ENCODE data around the gene MYH14. TPM values are rescaled to one million over a fixed set of nuclear protein-coding genes. Genes with fewer than 3 reads are reported as not detected.

Gene MYH14
- polyA plus RNA-seq, 1 donor from 2014 or later = not detected

DNA sequence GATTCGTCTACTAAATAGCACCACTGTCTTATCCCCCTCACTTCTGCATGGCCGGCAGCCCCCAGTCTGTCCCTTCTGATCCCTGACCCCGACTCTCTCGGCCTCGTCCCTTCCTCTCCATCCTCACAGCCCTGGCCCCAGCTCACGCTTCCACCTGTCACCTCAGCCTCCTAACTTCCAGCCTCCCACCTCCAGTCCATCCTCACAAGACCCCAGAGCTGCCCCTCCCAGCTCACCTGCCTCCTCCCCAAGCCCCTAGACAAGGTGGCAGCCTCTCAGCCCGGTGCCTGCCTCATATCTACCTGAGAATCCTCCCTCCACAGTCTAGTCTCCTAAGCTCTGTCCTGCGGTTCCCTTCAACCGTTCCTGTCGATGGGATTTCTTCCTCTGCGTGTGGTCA is 115.7 kb downstream of the MYH14 start:
- no peak overlapping the region for H3K4me3 ChIP-seq (ENCODE audit: low read length)
- H3K9me3 ChIP-seq (ENCODE audit: low read length) = no peaks in the 10 kb centered on the region
- H3K27ac ChIP-seq (ENCODE audit: low read length) = no peak overlapping the region
- no peaks in the 10 kb centered on the region for H3K9me2 ChIP-seq (ENCODE audit: insufficient read depth, low read length)
- no peaks in the 10 kb centered on the region for H3K36me3 ChIP-seq (ENCODE audit: insufficient read depth, low read length)
- H3K27me3 ChIP-seq (ENCODE audit: insufficient read depth, low read depth, low read length) = peaks cover 11% of the 10 kb centered on the region
- no peaks in the 10 kb centered on the region for H4K20me1 ChIP-seq (ENCODE audit: insufficient read depth)
- H3F3A ChIP-seq (ENCODE audit: insufficient read depth, low read length, poor library complexity, severe bottlenecking) = no peaks in the 10 kb centered on the region
- no peaks in the 10 kb centered on the region for H3K79me2 ChIP-seq (replicated peaks; ENCODE audit: insufficient read depth, low read length)
- no peak overlapping the region for H3K9ac ChIP-seq (ENCODE audit: low read length)
- no peak overlapping the region for H3K4me2 ChIP-seq (ENCODE audit: low read length)
- TF ChIP-seq SMC3 (conservative IDR thresholded peaks at IDR 0.05; ENCODE audit: poor library complexity) (no peak), POLR2AphosphoS5 (IDR thresholded peaks at IDR 0.05) (no peak)
- no peak overlapping the region for H2AFZ ChIP-seq (ENCODE audit: low read depth, low read length)

DNA sequence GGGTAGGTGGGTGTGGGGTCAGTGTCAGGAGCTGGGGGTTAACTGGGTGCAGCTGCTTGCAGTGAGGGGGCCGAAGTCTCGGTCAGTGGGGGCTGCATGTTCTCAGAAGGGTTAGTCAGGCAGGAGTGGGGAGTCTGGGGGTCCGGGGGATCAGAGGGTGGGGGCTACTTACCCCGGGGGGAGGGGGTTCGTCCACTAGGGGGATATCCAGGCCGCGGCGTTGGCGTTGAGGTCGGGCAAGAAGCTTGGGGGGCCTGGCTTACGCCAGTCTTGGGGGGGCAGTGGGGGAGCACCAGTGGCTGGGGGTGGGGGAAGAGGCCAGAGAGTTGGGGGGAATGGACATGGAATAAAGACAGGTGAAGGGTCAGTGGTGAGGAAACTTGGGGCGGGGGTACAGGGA is 116.6 kb downstream of the MYH14 start:
- H3K36me3 ChIP-seq (ENCODE audit: insufficient read depth, low read length) = no peaks in the 10 kb centered on the region
- H3K27ac ChIP-seq (ENCODE audit: low read length) = no peak overlapping the region
- no peak for TF ChIP-seq SMC3 (conservative IDR thresholded peaks at IDR 0.05; ENCODE audit: poor library complexity)
- TF ChIP-seq EZH2 (IDR thresholded peaks at IDR 0.05; ENCODE audit: borderline replicate concordance, insufficient read depth, low read length, poor library complexity, severe bottlenecking) = no peak
- no peak for TF ChIP-seq RAD21 (conservative IDR thresholded peaks at IDR 0.05)
- no peak for TF ChIP-seq EP300 (conservative IDR thresholded peaks at IDR 0.05; ENCODE audit: poor library complexity, severe bottlenecking)
- TF ChIP-seq MXI1 (conservative IDR thresholded peaks at IDR 0.05; ENCODE audit: poor library complexity, severe bottlenecking) = no peak
- no peak for TF ChIP-seq TAF1 (IDR thresholded peaks at IDR 0.05; ENCODE audit: low read depth)
- no peak for TF ChIP-seq POLR2AphosphoS5 (IDR thresholded peaks at IDR 0.05)
- TF ChIP-seq, protein P1, sequence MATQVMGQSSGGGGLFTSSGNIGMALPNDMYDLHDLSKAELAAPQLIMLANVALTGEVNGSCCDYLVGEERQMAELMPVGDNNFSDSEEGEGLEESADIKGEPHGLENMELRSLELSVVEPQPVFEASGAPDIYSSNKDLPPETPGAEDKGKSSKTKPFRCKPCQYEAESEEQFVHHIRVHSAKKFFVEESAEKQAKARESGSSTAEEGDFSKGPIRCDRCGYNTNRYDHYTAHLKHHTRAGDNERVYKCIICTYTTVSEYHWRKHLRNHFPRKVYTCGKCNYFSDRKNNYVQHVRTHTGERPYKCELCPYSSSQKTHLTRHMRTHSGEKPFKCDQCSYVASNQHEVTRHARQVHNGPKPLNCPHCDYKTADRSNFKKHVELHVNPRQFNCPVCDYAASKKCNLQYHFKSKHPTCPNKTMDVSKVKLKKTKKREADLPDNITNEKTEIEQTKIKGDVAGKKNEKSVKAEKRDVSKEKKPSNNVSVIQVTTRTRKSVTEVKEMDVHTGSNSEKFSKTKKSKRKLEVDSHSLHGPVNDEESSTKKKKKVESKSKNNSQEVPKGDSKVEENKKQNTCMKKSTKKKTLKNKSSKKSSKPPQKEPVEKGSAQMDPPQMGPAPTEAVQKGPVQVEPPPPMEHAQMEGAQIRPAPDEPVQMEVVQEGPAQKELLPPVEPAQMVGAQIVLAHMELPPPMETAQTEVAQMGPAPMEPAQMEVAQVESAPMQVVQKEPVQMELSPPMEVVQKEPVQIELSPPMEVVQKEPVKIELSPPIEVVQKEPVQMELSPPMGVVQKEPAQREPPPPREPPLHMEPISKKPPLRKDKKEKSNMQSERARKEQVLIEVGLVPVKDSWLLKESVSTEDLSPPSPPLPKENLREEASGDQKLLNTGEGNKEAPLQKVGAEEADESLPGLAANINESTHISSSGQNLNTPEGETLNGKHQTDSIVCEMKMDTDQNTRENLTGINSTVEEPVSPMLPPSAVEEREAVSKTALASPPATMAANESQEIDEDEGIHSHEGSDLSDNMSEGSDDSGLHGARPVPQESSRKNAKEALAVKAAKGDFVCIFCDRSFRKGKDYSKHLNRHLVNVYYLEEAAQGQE (IDR thresholded peaks at IDR 0.05; ENCODE audit: borderline replicate concordance) = no peak
- TF ChIP-seq, protein P2, sequence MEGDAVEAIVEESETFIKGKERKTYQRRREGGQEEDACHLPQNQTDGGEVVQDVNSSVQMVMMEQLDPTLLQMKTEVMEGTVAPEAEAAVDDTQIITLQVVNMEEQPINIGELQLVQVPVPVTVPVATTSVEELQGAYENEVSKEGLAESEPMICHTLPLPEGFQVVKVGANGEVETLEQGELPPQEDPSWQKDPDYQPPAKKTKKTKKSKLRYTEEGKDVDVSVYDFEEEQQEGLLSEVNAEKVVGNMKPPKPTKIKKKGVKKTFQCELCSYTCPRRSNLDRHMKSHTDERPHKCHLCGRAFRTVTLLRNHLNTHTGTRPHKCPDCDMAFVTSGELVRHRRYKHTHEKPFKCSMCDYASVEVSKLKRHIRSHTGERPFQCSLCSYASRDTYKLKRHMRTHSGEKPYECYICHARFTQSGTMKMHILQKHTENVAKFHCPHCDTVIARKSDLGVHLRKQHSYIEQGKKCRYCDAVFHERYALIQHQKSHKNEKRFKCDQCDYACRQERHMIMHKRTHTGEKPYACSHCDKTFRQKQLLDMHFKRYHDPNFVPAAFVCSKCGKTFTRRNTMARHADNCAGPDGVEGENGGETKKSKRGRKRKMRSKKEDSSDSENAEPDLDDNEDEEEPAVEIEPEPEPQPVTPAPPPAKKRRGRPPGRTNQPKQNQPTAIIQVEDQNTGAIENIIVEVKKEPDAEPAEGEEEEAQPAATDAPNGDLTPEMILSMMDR (IDR thresholded peaks at IDR 0.05; ENCODE audit: poor library complexity, severe bottlenecking) = no peak
- no peaks in the 10 kb centered on the region for H3K9me2 ChIP-seq (ENCODE audit: insufficient read depth, low read length)
- H3K9ac ChIP-seq (ENCODE audit: low read length) = no peak overlapping the region
- H3K9me3 ChIP-seq (ENCODE audit: low read length) = no peaks in the 10 kb centered on the region
- no peak overlapping the region for H3K4me3 ChIP-seq (ENCODE audit: low read length)
- H3K79me2 ChIP-seq (replicated peaks; ENCODE audit: insufficient read depth, low read length) = no peaks in the 10 kb centered on the region
- H3F3A ChIP-seq (ENCODE audit: insufficient read depth, low read length, poor library complexity, severe bottlenecking) = no peaks in the 10 kb centered on the region
- H4K20me1 ChIP-seq (ENCODE audit: insufficient read depth) = no peaks in the 10 kb centered on the region
- no peak overlapping the region for H2AFZ ChIP-seq (ENCODE audit: low read depth, low read length)
- H3K4me2 ChIP-seq (ENCODE audit: low read length) = no peak overlapping the region
- peaks cover 2% of the 10 kb centered on the region for H3K27me3 ChIP-seq (ENCODE audit: insufficient read depth, low read depth, low read length)

DNA sequence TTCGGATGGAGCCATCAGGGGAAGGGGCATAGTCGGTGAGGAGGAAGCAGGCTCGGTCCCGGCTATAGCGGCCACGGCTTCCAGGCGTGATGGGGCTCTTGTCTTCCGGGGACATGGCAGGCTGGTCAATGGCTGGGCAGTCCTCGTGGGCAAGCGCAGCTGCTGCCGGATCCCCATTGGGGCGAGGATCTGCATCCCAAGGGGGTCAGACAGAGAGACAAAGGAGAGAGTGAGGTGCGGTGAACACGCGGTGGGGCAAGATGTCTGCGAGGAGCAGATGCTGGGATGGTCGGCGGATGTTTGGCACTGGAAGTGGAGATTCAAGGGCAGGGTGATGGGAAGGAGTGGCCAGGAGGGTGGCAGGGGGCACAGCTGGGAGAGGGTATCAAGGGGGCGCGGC is 117.2 kb downstream of the MYH14 start:
- no peaks in the 10 kb centered on the region for H3K79me2 ChIP-seq (replicated peaks; ENCODE audit: insufficient read depth, low read length)
- H3K4me3 ChIP-seq (ENCODE audit: low read length) = no peak overlapping the region
- no peak overlapping the region for H2AFZ ChIP-seq (ENCODE audit: low read depth, low read length)
- H3K36me3 ChIP-seq (ENCODE audit: insufficient read depth, low read length) = no peaks in the 10 kb centered on the region
- H3K9me2 ChIP-seq (ENCODE audit: insufficient read depth, low read length) = no peaks in the 10 kb centered on the region
- no peak overlapping the region for H3K9ac ChIP-seq (ENCODE audit: low read length)
- no peak for TF ChIP-seq MXI1 (conservative IDR thresholded peaks at IDR 0.05; ENCODE audit: poor library complexity, severe bottlenecking)
- TF ChIP-seq, protein P1 (IDR thresholded peaks at IDR 0.05; ENCODE audit: borderline replicate concordance) = no peak
- TF ChIP-seq, protein P2 (IDR thresholded peaks at IDR 0.05; ENCODE audit: poor library complexity, severe bottlenecking) = no peak
- no peak for TF ChIP-seq SMC3 (conservative IDR thresholded peaks at IDR 0.05; ENCODE audit: poor library complexity)
- no peak for TF ChIP-seq EP300 (conservative IDR thresholded peaks at IDR 0.05; ENCODE audit: poor library complexity, severe bottlenecking)
- no peak for TF ChIP-seq TAF1 (IDR thresholded peaks at IDR 0.05; ENCODE audit: low read depth)
- no peaks in the 10 kb centered on the region for H4K20me1 ChIP-seq (ENCODE audit: insufficient read depth)
- no peak overlapping the region for H3K27ac ChIP-seq (ENCODE audit: low read length)
- no peaks in the 10 kb centered on the region for H3K9me3 ChIP-seq (ENCODE audit: low read length)
- H3K4me2 ChIP-seq (ENCODE audit: low read length) = no peak overlapping the region
- H3F3A ChIP-seq (ENCODE audit: insufficient read depth, low read length, poor library complexity, severe bottlenecking) = no peaks in the 10 kb centered on the region
- no peaks in the 10 kb centered on the region for H3K27me3 ChIP-seq (ENCODE audit: insufficient read depth, low read depth, low read length)
